Suprapubic skin (tissue), 3 donors: ENCODE results near the gene POFUT1.

ENCODE experiments used
- CTCF ChIP-seq, 2 donors: fragments of 200-600 bp in 1 of 2; fragments of 450-650 bp in 1 of 2; sonication (generic) in 1 of 2; IDR thresholded peaks; one replicate each; pipeline ENCODE4 v1.5.1; 2016 to 2019; ENCODE audit warnings: antibody characterized with exemption in 2 of 2, mild to moderate bottlenecking in 1 of 2, moderate library complexity in 1 of 2
- POLR2A ChIP-seq, 2 donors: fragments of 450-650 bp; IDR thresholded peaks; one replicate each; pipeline ENCODE4 v1.6.1; 2017; ENCODE audit warnings: antibody characterized with exemption in 2 of 2, mild to moderate bottlenecking in 2 of 2, moderate library complexity in 2 of 2

- TF ChIP-seq CTCF (IDR thresholded peaks at IDR 0.05) (no peak), POLR2A (IDR thresholded peaks at IDR 0.05) (no peak)
These were observed 21.6 kb downstream of the POFUT1 start for GRCh38 chr20:32229251-32229747.
